Activated CD4-positive, alpha-beta T cell treated with anti-CD3 and anti-CD28 coated beads for 36 hours (primary cell): ENCODE measurements around the gene NEU4. TPM values are rescaled to one million over a fixed set of nuclear protein-coding genes. Genes with fewer than 3 reads are reported as not detected.
A peak's percentile ranks its signal among the peaks of the same experiment; 100 is the strongest.
"Not testable (repeated sequence)": the region's sequence is repeated elsewhere in the genome, so short reads cannot be mapped to it uniquely, and the experiment has no call there.

Experiments
- ATAC-seq: fragments of 200-7000 bp; cut with Tn5 transposase; one replicate; pipeline ENCODE4 v1.10.0; 2021; ENCODE audit warnings: mild to moderate bottlenecking, moderate library complexity
- CTCF ChIA-PET: fragments of 350-600 bp; sonication (Branson Sonifier 250); formaldehyde crosslinking; loops from one replicate; lab custom pipeline; 2021; ENCODE audit warnings: antibody characterized with exemption; lab: Charles Lee
- POLR2A ChIA-PET: fragments of 350-600 bp; sonication (Branson Sonifier 250); formaldehyde crosslinking; loops from one replicate; lab custom pipeline; 2021; ENCODE audit warnings: antibody characterized with exemption, inconsistent platforms; lab: Charles Lee
- DNase-seq: peaks from one replicate; pipeline ENCODE4 v3.0.0-alpha.2; 2020
- H3K27ac Mint-ChIP-seq: one replicate; pipeline ENCODE4 v1.8.0; 2021; ENCODE audit warnings: mixed read lengths
- H3K27me3 Mint-ChIP-seq: one replicate; pipeline ENCODE4 v1.8.0; 2021; ENCODE audit warnings: mixed read lengths
- H3K36me3 Mint-ChIP-seq: one replicate; pipeline ENCODE4 v1.8.0; 2021; ENCODE audit warnings: low read depth, mixed read lengths
- H3K4me1 Mint-ChIP-seq: one replicate; pipeline ENCODE4 v1.8.0; 2021; ENCODE audit warnings: mixed read lengths
- H3K4me3 Mint-ChIP-seq: one replicate; pipeline ENCODE4 v1.8.0; 2021; ENCODE audit warnings: mild to moderate bottlenecking, moderate library complexity, mixed read lengths
- H3K9me3 Mint-ChIP-seq: one replicate; pipeline ENCODE4 v1.8.0; 2021; ENCODE audit warnings: low read depth, mixed read lengths
- intact Hi-C, 2 experiments: fragments of 100-400 bp; cut with DNase I in 1 of 2; cut with micrococcal nuclease in 1 of 2; formaldehyde crosslinking; loops; one replicate each; pipeline versions ENCODE4 v1.14.2 to v1.15.1; 2022 to 2024; cut with DNase I, micrococcal nuclease
- total RNA-seq, 2 experiments: library from RNA; stranded (reverse); gene quantifications; one replicate each; pipeline ENCODE4 v1.2.3, GENCODE V29; 2021

The NEU4 gene
- total RNA-seq, 2 experiments from 2014 or later, result 0.76 to 0.89 TPM

- intact Hi-C loops, result no loop called here
- ChIA-PET CTCF (no interaction called here), POLR2A (no interaction called here)
Measured at GRCh38 chr2:241811952-241812729, 3.1 kb downstream of the NEU4 start.

GRCh38 chr2:241812730-241813643 lies 4.0 kb downstream of the NEU4 start:
- ChIA-PET CTCF (no interaction called here), POLR2A (no interaction called here)
- peaks cover 5% of the 10 kb centered on the region for H3K4me1 Mint-ChIP-seq
- intact Hi-C loops, result no loop called here
- no peak overlapping the region for H3K4me3 Mint-ChIP-seq
- no peak for DNase-seq
- H3K27ac Mint-ChIP-seq, result no peak overlapping the region
- H3K36me3 Mint-ChIP-seq, result no peaks in the 10 kb centered on the region
- H3K9me3 Mint-ChIP-seq, result no peaks in the 10 kb centered on the region
- peaks cover 3% of the 10 kb centered on the region for H3K27me3 Mint-ChIP-seq
- no peak for ATAC-seq

More at GRCh38 chr2:241811952-241812729, 3.1 kb downstream of the NEU4 start:
- Mint-ChIP-seq H3K27ac (no peak overlapping the region), H3K4me3 (no peak overlapping the region), H3K27me3 (peaks cover 3% of the 10 kb centered on the region), H3K4me1 (no peaks in the 10 kb centered on the region), H3K36me3 (no peaks in the 10 kb centered on the region), H3K9me3 (no peaks in the 10 kb centered on the region)
- ATAC-seq, result no peak
- DNase-seq, result no peak

- peaks cover 5% of the 10 kb centered on the region for H3K4me1 Mint-ChIP-seq
- ATAC-seq (peak; percentile 66), DNase-seq (no peak)
- no peaks in the 10 kb centered on the region for H3K36me3 Mint-ChIP-seq
- POLR2A ChIA-PET, result no interaction called here
- no peaks in the 10 kb centered on the region for H3K9me3 Mint-ChIP-seq
- no peak overlapping the region for H3K27ac Mint-ChIP-seq
- CTCF ChIA-PET, result interaction anchor here (0.6 kb wide), 1 partner anchor 718 kb away, joined by 3 read pairs; no protein-coding TSS in a partner anchor
- intact Hi-C loops, result no loop called here
- no peaks in the 10 kb centered on the region for H3K27me3 Mint-ChIP-seq
- H3K4me3 Mint-ChIP-seq, result no peak overlapping the region
Measured at GRCh38 chr2:241813644-241814392, 4.8 kb downstream of the NEU4 start.

GRCh38 chr2:241814393-241814642 lies 5.3 kb downstream of the NEU4 start:
- H3K36me3 Mint-ChIP-seq, result no peaks in the 10 kb centered on the region
- ChIA-PET CTCF (no interaction called here), POLR2A (no interaction called here)
- no peak for ATAC-seq
- H3K4me1 Mint-ChIP-seq, result peaks cover 5% of the 10 kb centered on the region
- no peaks in the 10 kb centered on the region for H3K27me3 Mint-ChIP-seq
- intact Hi-C loops, result no loop called here
- H3K4me3 Mint-ChIP-seq, result no peak overlapping the region
- H3K9me3 Mint-ChIP-seq, result no peaks in the 10 kb centered on the region
- no peak for DNase-seq
- H3K27ac Mint-ChIP-seq, result no peak overlapping the region

GRCh38 chr2:241814643-241815476 lies 5.9 kb downstream of the NEU4 start:
- CTCF ChIA-PET, result no interaction called here
- no peak overlapping the region for H3K27ac Mint-ChIP-seq
- H3K36me3 Mint-ChIP-seq, result no peaks in the 10 kb centered on the region
- H3K4me3 Mint-ChIP-seq, result no peak overlapping the region
- ATAC-seq (no peak), DNase-seq (no peak)
- POLR2A ChIA-PET, result no interaction called here
- H3K9me3 Mint-ChIP-seq, result no peaks in the 10 kb centered on the region
- H3K4me1 Mint-ChIP-seq, result peaks cover 5% of the 10 kb centered on the region
- H3K27me3 Mint-ChIP-seq, result no peaks in the 10 kb centered on the region
- intact Hi-C loops, result no loop called here

GRCh38 chr2:241815477-241816430 lies 6.8 kb downstream of the NEU4 start:
- DNase-seq, result no peak
- Mint-ChIP-seq H3K27ac (no peak overlapping the region), H3K36me3 (no peaks in the 10 kb centered on the region), H3K4me1 (peaks cover 5% of the 10 kb centered on the region), H3K9me3 (no peaks in the 10 kb centered on the region), H3K27me3 (no peaks in the 10 kb centered on the region), H3K4me3 (no peak overlapping the region)
- ChIA-PET CTCF (no interaction called here), POLR2A (no interaction called here)
- no peak for ATAC-seq
- intact Hi-C loops, result no loop called here

GRCh38 chr2:241816431-241817121 lies 7.6 kb downstream of the NEU4 start:
- intact Hi-C loops, result no loop called here
- Mint-ChIP-seq H3K27me3 (no peaks in the 10 kb centered on the region), H3K4me3 (no peak overlapping the region), H3K27ac (no peak overlapping the region), H3K9me3 (no peaks in the 10 kb centered on the region), H3K4me1 (peaks cover 5% of the 10 kb centered on the region), H3K36me3 (no peaks in the 10 kb centered on the region)
- ChIA-PET CTCF (no interaction called here), POLR2A (no interaction called here)
- DNase-seq, result no peak
- ATAC-seq, result no peak

- no peak for DNase-seq
- H3K27ac Mint-ChIP-seq, result no peak overlapping the region
- H3K9me3 Mint-ChIP-seq, result no peaks in the 10 kb centered on the region
- H3K27me3 Mint-ChIP-seq, result no peaks in the 10 kb centered on the region
- CTCF ChIA-PET, result no interaction called here
- H3K36me3 Mint-ChIP-seq, result no peaks in the 10 kb centered on the region
- intact Hi-C loops, result no loop called here
- POLR2A ChIA-PET, result no interaction called here
- ATAC-seq, result no peak
- peaks cover 5% of the 10 kb centered on the region for H3K4me1 Mint-ChIP-seq
- no peak overlapping the region for H3K4me3 Mint-ChIP-seq
Measured at GRCh38 chr2:241817126-241817820, 8.3 kb downstream of the NEU4 start.

GRCh38 chr2:241817821-241818215 lies 8.8 kb downstream of the NEU4 start:
- H3K4me3 Mint-ChIP-seq, H3K36me3 Mint-ChIP-seq, intact Hi-C loops, POLR2A ChIA-PET, ATAC-seq, H3K27ac Mint-ChIP-seq, H3K9me3 Mint-ChIP-seq, DNase-seq, CTCF ChIA-PET, H3K4me1 Mint-ChIP-seq, H3K27me3 Mint-ChIP-seq: not testable (repeated sequence)
